PFSK-1 (cell line): ENCODE data around the gene EPHA6.

Experiments
- FOXP2 ChIP-seq: optimal IDR thresholded peaks from 2 replicates; pipeline ENCODE3; 2011; ENCODE audit warnings: borderline replicate concordance, control low read depth, inconsistent platforms; ENCODE audit not compliant: insufficient read depth; ENCODE audit errors: extremely low read length, extremely low read depth
- POLR2AphosphoS5 ChIP-seq: IDR thresholded peaks from 2 replicates; pipeline ENCODE4 v1.6.1; 2012; ENCODE audit warnings: low read depth, mild to moderate bottlenecking, control low read depth, low read length, moderate library complexity
- SIN3A ChIP-seq: IDR thresholded peaks from 2 replicates; pipeline ENCODE4 v1.6.1; 2012; ENCODE audit warnings: mild to moderate bottlenecking, low read length, moderate library complexity, borderline replicate concordance; ENCODE audit not compliant: insufficient read depth
- TAF1 ChIP-seq: IDR thresholded peaks from 2 replicates; pipeline ENCODE4 v1.6.1; 2012; ENCODE audit warnings: low read length, control low read depth, borderline replicate concordance; ENCODE audit not compliant: insufficient read depth
- TF ChIP-seq, protein P1 (sequence below), 2 experiments: IDR thresholded peaks; 2 replicates each; pipeline versions ENCODE4 v1.6.1 to v1.8.0; 2011 to 2012; ENCODE audit warnings: low read depth in 2 of 2, low read length in 2 of 2, control low read depth in 1 of 2, inconsistent platforms in 1 of 2, mild to moderate bottlenecking in 1 of 2, moderate library complexity in 1 of 2; ENCODE audit not compliant: insufficient read depth in 1 of 2

Gene EPHA6

GRCh38 chr3:97409612-97410011, 595.2 kb downstream of the EPHA6 start:
- TF ChIP-seq TAF1 (no peak), POLR2AphosphoS5 (no peak), FOXP2 (no peak), SIN3A (no peak)
- TF ChIP-seq, protein P1, sequence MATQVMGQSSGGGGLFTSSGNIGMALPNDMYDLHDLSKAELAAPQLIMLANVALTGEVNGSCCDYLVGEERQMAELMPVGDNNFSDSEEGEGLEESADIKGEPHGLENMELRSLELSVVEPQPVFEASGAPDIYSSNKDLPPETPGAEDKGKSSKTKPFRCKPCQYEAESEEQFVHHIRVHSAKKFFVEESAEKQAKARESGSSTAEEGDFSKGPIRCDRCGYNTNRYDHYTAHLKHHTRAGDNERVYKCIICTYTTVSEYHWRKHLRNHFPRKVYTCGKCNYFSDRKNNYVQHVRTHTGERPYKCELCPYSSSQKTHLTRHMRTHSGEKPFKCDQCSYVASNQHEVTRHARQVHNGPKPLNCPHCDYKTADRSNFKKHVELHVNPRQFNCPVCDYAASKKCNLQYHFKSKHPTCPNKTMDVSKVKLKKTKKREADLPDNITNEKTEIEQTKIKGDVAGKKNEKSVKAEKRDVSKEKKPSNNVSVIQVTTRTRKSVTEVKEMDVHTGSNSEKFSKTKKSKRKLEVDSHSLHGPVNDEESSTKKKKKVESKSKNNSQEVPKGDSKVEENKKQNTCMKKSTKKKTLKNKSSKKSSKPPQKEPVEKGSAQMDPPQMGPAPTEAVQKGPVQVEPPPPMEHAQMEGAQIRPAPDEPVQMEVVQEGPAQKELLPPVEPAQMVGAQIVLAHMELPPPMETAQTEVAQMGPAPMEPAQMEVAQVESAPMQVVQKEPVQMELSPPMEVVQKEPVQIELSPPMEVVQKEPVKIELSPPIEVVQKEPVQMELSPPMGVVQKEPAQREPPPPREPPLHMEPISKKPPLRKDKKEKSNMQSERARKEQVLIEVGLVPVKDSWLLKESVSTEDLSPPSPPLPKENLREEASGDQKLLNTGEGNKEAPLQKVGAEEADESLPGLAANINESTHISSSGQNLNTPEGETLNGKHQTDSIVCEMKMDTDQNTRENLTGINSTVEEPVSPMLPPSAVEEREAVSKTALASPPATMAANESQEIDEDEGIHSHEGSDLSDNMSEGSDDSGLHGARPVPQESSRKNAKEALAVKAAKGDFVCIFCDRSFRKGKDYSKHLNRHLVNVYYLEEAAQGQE (IDR thresholded peaks at IDR 0.05; ENCODE audit: insufficient read depth in 1 of 2, low read depth in 2 of 2, low read length in 2 of 2), result no peak

DNA sequence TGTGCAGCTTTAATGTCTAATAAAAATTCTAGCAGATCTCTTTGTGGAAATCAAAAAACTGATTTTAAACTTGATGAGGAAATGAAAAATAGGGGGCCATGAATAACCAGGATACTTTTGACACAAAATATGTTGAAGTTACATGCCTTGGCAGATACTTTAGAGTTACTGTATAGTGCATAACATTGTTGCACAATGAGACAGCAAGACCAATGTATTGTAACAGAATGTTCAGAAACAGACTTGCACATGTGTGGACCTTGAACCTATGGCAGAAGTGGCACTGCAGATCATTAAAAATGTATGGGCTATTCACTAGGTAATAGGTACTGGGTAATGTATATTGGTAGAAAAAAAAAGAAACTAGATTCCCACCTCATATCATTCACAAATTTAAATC, 607.2 kb downstream of the EPHA6 start:
- TF ChIP-seq TAF1 (no peak), POLR2AphosphoS5 (no peak), SIN3A (no peak)
- TF ChIP-seq, protein P1 (IDR thresholded peaks at IDR 0.05; ENCODE audit: insufficient read depth in 1 of 2, low read depth in 2 of 2, low read length in 2 of 2), result no peak

- TF ChIP-seq SIN3A (no peak), FOXP2 (no peak), TAF1 (no peak), POLR2AphosphoS5 (no peak)
- TF ChIP-seq, protein P1 (IDR thresholded peaks at IDR 0.05; ENCODE audit: insufficient read depth in 1 of 2, low read depth in 2 of 2, low read length in 2 of 2), result no peak
These were observed 610.6 kb downstream of the EPHA6 start for GRCh38 chr3:97425002-97425401.

GRCh38 chr3:97430601-97431000, 616.2 kb downstream of the EPHA6 start:
- TF ChIP-seq SIN3A (no peak), POLR2AphosphoS5 (no peak), FOXP2 (no peak), TAF1 (no peak)
- TF ChIP-seq, protein P1 (IDR thresholded peaks at IDR 0.05; ENCODE audit: insufficient read depth in 1 of 2, low read depth in 2 of 2, low read length in 2 of 2), result no peak

DNA sequence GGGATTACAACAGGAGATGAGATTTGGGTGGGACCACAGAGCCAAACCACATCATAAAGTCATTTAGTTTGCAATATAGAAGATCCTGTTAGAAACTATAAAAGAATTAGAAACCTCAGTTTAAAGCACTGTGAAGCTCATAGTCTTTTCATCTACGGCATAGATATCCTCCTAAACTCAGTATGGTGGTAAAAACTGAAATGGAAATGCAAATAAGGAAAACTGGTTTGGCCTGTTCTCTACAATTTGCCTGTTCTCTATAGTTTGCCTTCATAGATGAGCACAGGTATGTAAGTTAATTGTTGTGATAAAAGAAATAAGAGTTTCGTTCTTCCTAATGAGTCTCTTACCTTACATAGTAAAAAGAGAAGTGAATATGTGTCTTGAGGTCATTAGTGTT, 618.5 kb downstream of the EPHA6 start:
- TF ChIP-seq SIN3A (no peak), FOXP2 (no peak), TAF1 (no peak), POLR2AphosphoS5 (no peak)
- TF ChIP-seq, protein P1 (IDR thresholded peaks at IDR 0.05; ENCODE audit: insufficient read depth in 1 of 2, low read depth in 2 of 2, low read length in 2 of 2), result no peak
